HepG2 (cell line): ENCODE results near the gene NAPB. TPM values are rescaled to one million over a fixed set of nuclear protein-coding genes. Genes with fewer than 3 reads are reported as not detected.

ENCODE experiments used
- ARID3A ChIP-seq: IDR thresholded peaks from 2 replicates; pipeline ENCODE4 v1.6.1; 2012; ENCODE audit warnings: low read depth, low read length, improper control_type of control experiment
- CCAR2 ChIP-seq: fragments of 200-400 bp; formaldehyde crosslinking; optimal IDR thresholded peaks from 2 replicates; pipeline ENCODE3; 2018; ENCODE audit warnings: low read depth, mild to moderate bottlenecking, low read length, moderate library complexity
- EED ChIP-seq: sonication (generic); formaldehyde crosslinking; IDR thresholded peaks from 2 replicates; pipeline ENCODE4 v1.5.0; 2020; ENCODE audit warnings: mild to moderate bottlenecking, missing genetic modification reagents
- KAT7 ChIP-seq: IDR thresholded peaks from 2 replicates; pipeline ENCODE4 v1.6.1; 2018; ENCODE audit warnings: borderline replicate concordance, missing compliant biosample characterization
- KDM5B ChIP-seq: sonication (generic); formaldehyde crosslinking; IDR thresholded peaks from 2 replicates; pipeline ENCODE4 v1.4.0; 2020; ENCODE audit warnings: missing genetic modification reagents, mild to moderate bottlenecking, borderline replicate concordance
- MAFF ChIP-seq: IDR thresholded peaks from 2 replicates; pipeline ENCODE4 v1.6.1; 2011; ENCODE audit warnings: low read depth, low read length, improper control_type of control experiment
- MAX ChIP-seq: IDR thresholded peaks from 2 replicates; pipeline ENCODE4 v1.6.1; 2012; ENCODE audit warnings: inconsistent platforms
- MYNN ChIP-seq: sonication (generic); formaldehyde crosslinking; IDR thresholded peaks from 2 replicates; pipeline ENCODE4 v1.4.0; 2020; ENCODE audit warnings: mild to moderate bottlenecking, low read depth, missing genetic modification reagents
- NKX3-1 ChIP-seq: sonication (generic); formaldehyde crosslinking; IDR thresholded peaks from 2 replicates; pipeline ENCODE4 v1.5.0; 2020; ENCODE audit warnings: missing genetic modification reagents
- NR1H2 ChIP-seq: sonication (generic); formaldehyde crosslinking; IDR thresholded peaks from 2 replicates; pipeline ENCODE4 v1.8.1; 2022; ENCODE audit warnings: low read depth, missing genetic modification reagents, borderline replicate concordance
- PCBP2 ChIP-seq: fragments of 200-400 bp; formaldehyde crosslinking; optimal IDR thresholded peaks from 2 replicates; pipeline ENCODE3; 2018; ENCODE audit warnings: low read length, low read depth; ENCODE audit not compliant: poor library complexity, severe bottlenecking
- PHF21A ChIP-seq: sonication (generic); formaldehyde crosslinking; IDR thresholded peaks from 2 replicates; pipeline ENCODE4 v1.5.0; 2020; ENCODE audit warnings: mild to moderate bottlenecking, missing genetic modification reagents
- RBFOX2 ChIP-seq: fragments of 200-400 bp; formaldehyde crosslinking; IDR thresholded peaks from 2 replicates; pipeline ENCODE4 v1.6.1; 2017; ENCODE audit warnings: low read depth, mild to moderate bottlenecking, low read length
- RNF2 ChIP-seq: fragments of 450-650 bp; conservative IDR thresholded peaks from 2 replicates; pipeline ENCODE4 v1.6.1; 2016; ENCODE audit warnings: low read depth
- THAP11 ChIP-seq: IDR thresholded peaks from 2 replicates; pipeline ENCODE4 v1.6.1; 2016; ENCODE audit warnings: missing biosample characterization, missing genetic modification reagents
- ZBTB20 ChIP-seq: sonication (generic); formaldehyde crosslinking; IDR thresholded peaks from 2 replicates; pipeline ENCODE4 v1.8.1; 2023; ENCODE audit warnings: missing genetic modification reagents, low read depth, mild to moderate bottlenecking, borderline replicate concordance
- ZBTB8A ChIP-seq: sonication (generic); formaldehyde crosslinking; IDR thresholded peaks from 2 replicates; pipeline ENCODE4 v1.4.0; 2020; ENCODE audit warnings: mild to moderate bottlenecking, low read depth, missing genetic modification reagents, borderline replicate concordance
- ZFP62 ChIP-seq: sonication (generic); formaldehyde crosslinking; IDR thresholded peaks from 2 replicates; pipeline ENCODE4 v1.4.0; 2020; ENCODE audit warnings: missing genetic modification reagents
- ZFP82 ChIP-seq: sonication (generic); formaldehyde crosslinking; IDR thresholded peaks from 2 replicates; pipeline ENCODE4 v1.5.1; 2020; ENCODE audit warnings: mild to moderate bottlenecking, missing genetic modification reagents, borderline replicate concordance
- ZHX1 ChIP-seq: sonication (generic); formaldehyde crosslinking; IDR thresholded peaks from 2 replicates; pipeline ENCODE4 v1.8.1; 2022; ENCODE audit warnings: low read depth, mild to moderate bottlenecking, missing genetic modification reagents
- ZKSCAN5 ChIP-seq: sonication (generic); formaldehyde crosslinking; IDR thresholded peaks from 2 replicates; pipeline ENCODE4 v1.5.1; 2020; ENCODE audit warnings: mild to moderate bottlenecking, missing genetic modification reagents
- ZNF24 ChIP-seq: fragments of 450-650 bp; IDR thresholded peaks from 2 replicates; pipeline ENCODE4 v1.6.1; 2017; ENCODE audit warnings: antibody characterized with exemption, mild to moderate bottlenecking
- ZNF414 ChIP-seq: sonication (generic); formaldehyde crosslinking; IDR thresholded peaks from 2 replicates; pipeline ENCODE4 v1.5.0; 2020; ENCODE audit warnings: missing genetic modification reagents
- ZNF552 ChIP-seq: sonication (generic); formaldehyde crosslinking; IDR thresholded peaks from 2 replicates; pipeline ENCODE4 v1.9.0; 2022; ENCODE audit warnings: missing genetic modification reagents, mild to moderate bottlenecking, borderline replicate concordance
- ZNF598 ChIP-seq: sonication (generic); formaldehyde crosslinking; IDR thresholded peaks from 2 replicates; pipeline ENCODE4 v1.5.1; 2020; ENCODE audit warnings: mild to moderate bottlenecking, missing genetic modification reagents, borderline replicate concordance
- ZNF660 ChIP-seq: sonication (generic); formaldehyde crosslinking; IDR thresholded peaks from 2 replicates; pipeline ENCODE4 v1.5.1; 2020; ENCODE audit warnings: mild to moderate bottlenecking, low read depth, missing genetic modification reagents, borderline replicate concordance
- polyA plus RNA-seq, 8 experiments: library from polyadenylated mRNA; depleted of rRNA in 3 of 8; stranded (reverse) in 7 of 8; unstranded in 1 of 8; fragments of >200 nt; fragmentation: Illumina TruSeq in 4 of 8; extraction: Trizol in 4 of 8; gene quantifications; 2 replicates each; pipeline versions ENCODE4 v1.2.1 to v1.2.3, GENCODE V29; 2011 to 2016; ENCODE audit warnings: low read depth in 4 of 8, missing spikeins in 1 of 8, mixed read lengths in 1 of 8; ENCODE audit not compliant: insufficient read depth in 1 of 8
- total RNA-seq, 5 experiments: library from RNA; depleted of rRNA; stranded (reverse); fragments of >200 nt; fragmentation: Illumina TruSeq; extraction: Trizol; gene quantifications; 2 replicates each; pipeline ENCODE4 v1.2.3, GENCODE V29; 2016; ENCODE audit warnings: low read depth in 1 of 5

Gene NAPB
- total and polyA plus RNA-seq, 2 of the 13 experiments (the other 11 are each of a cell fraction or from before 2014, with no cell fraction given): 15.2 to 16.1 TPM

GRCh38 chr20:23386304-23387117, 34.8 kb downstream of the NAPB start (continued):
- TF ChIP-seq ZHX1 (CRISPR knock-in tag): no peak
- TF ChIP-seq ZNF598 (CRISPR knock-in tag): no peak
- no peak for TF ChIP-seq KDM5B (CRISPR knock-in tag)
- TF ChIP-seq THAP11: peak; percentile 45; the same call in 1 of the 2 replicates
- no peak for TF ChIP-seq KAT7 (CRISPR knock-in tag)
- no peak for TF ChIP-seq ZKSCAN5
- TF ChIP-seq MAFF: no peak
- TF ChIP-seq MAX: no peak
- TF ChIP-seq ZFP82 (CRISPR knock-in tag): no peak
- no peak for TF ChIP-seq CCAR2
- no peak for TF ChIP-seq ZNF24
- no peak for TF ChIP-seq RBFOX2
- no peak for TF ChIP-seq PCBP2
- TF ChIP-seq ZFP62 (CRISPR knock-in tag): no peak
- TF ChIP-seq ZBTB8A: no peak
- TF ChIP-seq MYNN (CRISPR knock-in tag): no peak
- TF ChIP-seq NR1H2 (CRISPR knock-in tag): no peak
- TF ChIP-seq RNF2: no peak
- no peak for TF ChIP-seq EED (CRISPR knock-in tag)
- no peak for TF ChIP-seq ARID3A
- TF ChIP-seq NKX3-1 (CRISPR knock-in tag): no peak
- no peak for TF ChIP-seq ZNF660
- no peak for TF ChIP-seq ZNF552 (CRISPR knock-in tag)
- TF ChIP-seq ZBTB20 (CRISPR knock-in tag): no peak
- peak; percentile 49; the same call in 1 of the 2 replicates for TF ChIP-seq PHF21A
- no peak for TF ChIP-seq ZNF414 (CRISPR knock-in tag)
